K562 (cell line): ENCODE data around the gene RASGRP2. TPM values are rescaled to one million over a fixed set of nuclear protein-coding genes. Genes with fewer than 3 reads are reported as not detected.

Experiments used
- ATAC-seq: fragments of 200-7000 bp; cut with Tn5 transposase; 3 replicates; pipeline ENCODE4 v1.9.1; 2020; ENCODE audit warnings: moderate library complexity
- BruUV-seq: library from RNA; stranded (reverse); fragments of 400-500 nt; replicated peaks from 2 replicates; lab custom pipeline; 2021; lab: Mats Ljungman, UMichigan
- CTCF ChIA-PET: fragments of 300-600 bp; formaldehyde crosslinking; extraction: SDS; loops from one replicate; lab custom pipeline; 2021; ENCODE audit warnings: low intra/inter-chr PET ratio; lab: Yijun Ruan, JAX
- POLR2A ChIA-PET: fragments of 300-600, 350-650 bp; sonication (Branson Sonifier 250); formaldehyde crosslinking; extraction: SDS; loops from one replicate; lab custom pipeline; 2021; ENCODE audit warnings: antibody characterized with exemption, inconsistent platforms; lab: Yijun Ruan, JAX
- DNase-seq, 4 experiments: peaks; one replicate each; pipeline versions ENCODE4 v3.0.0 to v3.0.0-alpha.2; 2011 to 2018; ENCODE audit warnings: low spot score in 3 of 4, mixed read lengths in 3 of 4; ENCODE audit errors: extremely low read depth in 1 of 4
- FAIRE-seq: peaks from 2 replicates; lab custom pipeline; 2011; peaks lifted over from hg19 to GRCh38; lab: Jason Lieb, UNC
- H2AFZ ChIP-seq: 2 replicates; pipeline ENCODE4 v1.6.0; 2011; ENCODE audit warnings: low read depth, low read length, control low read depth, inconsistent platforms
- H3K27ac ChIP-seq: fragments of 200-600 bp; 3 replicates; pipeline ENCODE4 v1.8.0; 2011; ENCODE audit warnings: low read depth, mild to moderate bottlenecking, control low read depth, inconsistent platforms, low read length, moderate library complexity, mixed read lengths; ENCODE audit errors: extremely low read depth
- H3K27me3 ChIP-seq, 2 experiments: fragments of 300-600 bp in 1 of 2; 2 replicates in 1 of 2; 3 replicates in 1 of 2; pipeline versions ENCODE4 v1.6.0 to v1.8.0; 2011; ENCODE audit warnings: inconsistent platforms in 2 of 2, low read length in 2 of 2, mild to moderate bottlenecking in 1 of 2, mixed read lengths in 1 of 2, moderate library complexity in 1 of 2; ENCODE audit not compliant: control insufficient read depth in 2 of 2, insufficient read depth in 2 of 2
- H3K36me3 ChIP-seq: fragments of 300-600 bp; 3 replicates; pipeline ENCODE4 v1.8.0; 2011; ENCODE audit warnings: mild to moderate bottlenecking, low read length, inconsistent platforms; ENCODE audit not compliant: control insufficient read depth, insufficient read depth
- H3K4me1 ChIP-seq, 2 experiments: fragments of 200-600 bp in 1 of 2; replicated peaks in 1 of 2; 2 replicates in 1 of 2; 3 replicates in 1 of 2; pipeline versions ENCODE4 v1.5.1 to v1.8.0; 2011; ENCODE audit warnings: inconsistent platforms in 2 of 2, low read length in 2 of 2, mild to moderate bottlenecking in 1 of 2, mixed read lengths in 1 of 2, moderate library complexity in 1 of 2; ENCODE audit not compliant: control insufficient read depth in 2 of 2, insufficient read depth in 2 of 2
- H3K4me2 ChIP-seq: 2 replicates; pipeline ENCODE4 v1.6.1; 2011; ENCODE audit warnings: low read length, control low read depth, inconsistent platforms, mixed read lengths; ENCODE audit not compliant: insufficient read depth
- H3K4me3 ChIP-seq: fragments of 200-600 bp; sonication (generic), shearing (Covaris generic); 2 replicates; pipeline ENCODE4 v1.5.1; 2016; ENCODE audit warnings: control low read depth, inconsistent platforms
- H3K79me2 ChIP-seq: fragments of 200-600 bp; 3 replicates; pipeline ENCODE4 v1.8.0; 2011; ENCODE audit warnings: low read length, inconsistent platforms; ENCODE audit not compliant: control insufficient read depth, insufficient read depth
- H3K9ac ChIP-seq, 2 experiments: 2 replicates each; pipeline versions ENCODE4 v1.6.0 to v1.6.1; 2011; ENCODE audit warnings: low read depth in 2 of 2, low read length in 2 of 2, control low read depth in 1 of 2, inconsistent platforms in 1 of 2, mild to moderate bottlenecking in 1 of 2, mixed read lengths in 1 of 2; ENCODE audit not compliant: insufficient read depth in 1 of 2
- H3K9me1 ChIP-seq: one replicate; pipeline ENCODE4 v1.6.0; 2011; ENCODE audit warnings: inconsistent platforms, mild to moderate bottlenecking, low read length, moderate library complexity; ENCODE audit not compliant: control insufficient read depth, insufficient read depth
- H3K9me3 ChIP-seq: replicated peaks from 2 replicates; pipeline ENCODE4 v1.5.1; 2011; ENCODE audit warnings: low read depth, low read length, inconsistent platforms; ENCODE audit not compliant: control insufficient read depth, insufficient read depth
- H4K20me1 ChIP-seq: replicated peaks from 2 replicates; pipeline ENCODE4 v1.6.1; 2011; ENCODE audit warnings: low read length, inconsistent platforms, mixed read lengths; ENCODE audit not compliant: control insufficient read depth, insufficient read depth
- BRCA1 ChIP-seq, 2 experiments: fragments of 450-650 bp in 1 of 2; sonication (generic) in 1 of 2; formaldehyde crosslinking in 1 of 2; IDR thresholded peaks; 2 replicates each; pipeline versions ENCODE4 v1.5.0 to v1.6.1; 2017 to 2020; ENCODE audit warnings: mild to moderate bottlenecking in 1 of 2, missing genetic modification reagents in 1 of 2
- MAFF ChIP-seq: IDR thresholded peaks from 2 replicates; pipeline ENCODE4 v1.6.1; 2012; ENCODE audit warnings: low read length, improper control_type of control experiment
- MTA1 ChIP-seq: fragments of 450-650 bp; IDR thresholded peaks from 2 replicates; pipeline ENCODE4 v1.6.1; 2017; ENCODE audit warnings: borderline replicate concordance
- MYC ChIP-seq, 2 experiments: fragments of 250-450 bp in 1 of 2; sonication (Bioruptor Pico) in 1 of 2; IDR thresholded peaks; 2 replicates each; pipeline versions ENCODE4 v1.5.1 to v1.6.1; 2012 to 2021; ENCODE audit warnings: low read depth in 2 of 2, borderline replicate concordance in 1 of 2, improper control_type of control experiment in 1 of 2, low read length in 1 of 2, mild to moderate bottlenecking in 1 of 2, moderate library complexity in 1 of 2
- NFRKB ChIP-seq: fragments of 450-650 bp; IDR thresholded peaks from 2 replicates; pipeline ENCODE4 v1.6.1; 2016; ENCODE audit warnings: low read depth
- TARDBP ChIP-seq: fragments of 450-650 bp; IDR thresholded peaks from 2 replicates; pipeline ENCODE4 v1.6.1; 2016
- TFE3 ChIP-seq: fragments of 450-650 bp; formaldehyde crosslinking; IDR thresholded peaks from 2 replicates; pipeline ENCODE4 v1.4.0; 2020; ENCODE audit warnings: mild to moderate bottlenecking, mixed read lengths
- WGBS: fragments of 100-300 bp; shearing (Covaris generic); methylation state at CpG from one replicate; pipeline ENCODE4 v1.1.6; 2016; ENCODE audit warnings: low coverage, mixed read lengths; ENCODE audit not compliant: insufficient coverage; ENCODE audit errors: missing lambda C conversion rate; 5-methylcytosine and 5-hydroxymethylcytosine counted together
- in situ Hi-C: fragments of 300-500 bp; cut with MboI; formaldehyde crosslinking; loops from 4 replicates; pipeline ENCODE4 v1.15.0; 2018; ENCODE audit warnings: inconsistent platforms, mixed read lengths
- intact Hi-C: fragments of 100-400 bp; cut with micrococcal nuclease; formaldehyde crosslinking; loops from 2 replicates; pipeline ENCODE4 v1.14.2; 2022
- polyA plus RNA-seq, 8 experiments: library from polyadenylated mRNA; depleted of rRNA in 4 of 8; stranded (reverse) in 5 of 8; unstranded in 3 of 8; fragments of >200 nt; fragmentation: Nextera tagmentation in 2 of 8; fragmentation: Illumina TruSeq in 1 of 8; extraction: Ambion mirVana in 2 of 8; extraction: Trizol in 1 of 8; gene quantifications; 2 replicates each; pipeline versions ENCODE4 v1.2.1 to v1.2.3, GENCODE V29; 2011 to 2014; ENCODE audit warnings: inconsistent platforms in 1 of 8, missing spikeins in 1 of 8
- total RNA-seq, 7 experiments: library from RNA; depleted of rRNA in 6 of 7; stranded (reverse); fragments of >200 nt in 6 of 7; fragmentation: Illumina TruSeq in 2 of 7; extraction: Trizol in 2 of 7; gene quantifications; 2 replicates each; pipeline versions ENCODE4 v1.2.1 to v1.2.3, GENCODE V29; 2011 to 2021; ENCODE audit warnings: low replicate concordance in 1 of 7
- TF ChIP-seq, protein P1 (sequence below), 2 experiments: fragments of 450-650 bp in 1 of 2; sonication (generic) in 1 of 2; formaldehyde crosslinking in 1 of 2; IDR thresholded peaks; 2 replicates each; pipeline versions ENCODE4 v1.7.1 to v1.9.0; 2016 to 2022; ENCODE audit warnings: inconsistent platforms in 1 of 2, mild to moderate bottlenecking in 1 of 2, missing genetic modification reagents in 1 of 2

Gene RASGRP2
- total and polyA plus RNA-seq, 9 of the 15 experiments (the other 6 are each of a cell fraction or from before 2014, with no cell fraction given), result 0.87 to 22.7 (median 5.5) TPM

DNA sequence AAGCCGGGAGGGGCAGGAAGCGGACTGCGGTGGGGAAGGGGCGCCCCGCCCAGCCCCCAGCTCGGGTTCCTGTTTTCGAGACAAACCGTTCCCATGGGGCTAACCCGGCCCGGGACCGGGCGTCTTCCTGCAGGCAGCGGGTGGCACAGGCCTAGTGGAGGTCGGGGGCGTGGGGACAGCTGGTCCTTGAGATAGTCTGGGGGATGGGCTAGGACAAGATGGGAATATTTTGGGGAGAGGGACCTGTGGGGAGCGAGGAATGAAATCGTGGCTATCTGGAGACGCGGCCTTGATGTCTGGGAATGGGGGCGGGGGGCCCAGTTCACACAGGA, 1.2 kb upstream of the RASGRP2 start:
- ChIA-PET CTCF (no interaction called here), POLR2A (interaction anchor here (0.5 to 1.3 kb wide), 3 partner anchors 14 to 1717 kb away, joined by 3 to 5 read pairs (median 3); partner anchors contain the start of genes EHD1 and PYGM)
- in situ Hi-C loops (no loop called here), intact Hi-C loops (no loop called here)
- Histone ChIP-seq H2AFZ (peak overlapping the region; percentile 85), H3K4me2 (peak overlapping the region; percentile 77), H3K79me2 (no peaks in the 10 kb centered on the region), H3K4me3 (peak overlapping the region; percentile 47), H3K27ac (peak overlapping the region; percentile 73), H3K36me3 (no peaks in the 10 kb centered on the region), H3K27me3 (no peaks in the 10 kb centered on the region; a peak in 1 of 5 replicates), H4K20me1 (no peaks in the 10 kb centered on the region; the same call in 1 of the 2 replicates), H3K9ac (peak overlapping the region; percentile 61 to 89), H3K9me1 (no peaks in the 10 kb centered on the region), H3K9me3 (no peaks in the 10 kb centered on the region), H3K4me1 (peaks cover 12 to 61% of the 10 kb centered on the region in 2 experiments; a peak in 3 of 5 replicates)
- 2% methylated on average over 20 of the region's 20 CpGs for WGBS
- no peak for ATAC-seq
- no peak for FAIRE-seq
- no TSS peak for BruUV-seq
- DNase-seq, result peak in 1 of 4 experiments; percentile 58
- TF ChIP-seq TFE3 (CRISPR knock-in tag) (no peak), TARDBP (no peak), NFRKB (peak; percentile 64; the same call in 1 of the 2 replicates), MTA1 (no peak), MAFF (no peak), MYC (IDR thresholded peaks at IDR 0.05; ENCODE audit: low read depth, low read length) (0 out of 2 replicates have a peak, but pooled peaks have one; percentile 21), MYC (CRISPR knock-in tag; IDR thresholded peaks at IDR 0.05; ENCODE audit: borderline replicate concordance, low read depth) (no peak), BRCA1 (IDR thresholded peaks at IDR 0.05) (no peak), BRCA1 (CRISPR knock-in tag; IDR thresholded peaks at IDR 0.05) (no peak)
- TF ChIP-seq, protein P1, sequence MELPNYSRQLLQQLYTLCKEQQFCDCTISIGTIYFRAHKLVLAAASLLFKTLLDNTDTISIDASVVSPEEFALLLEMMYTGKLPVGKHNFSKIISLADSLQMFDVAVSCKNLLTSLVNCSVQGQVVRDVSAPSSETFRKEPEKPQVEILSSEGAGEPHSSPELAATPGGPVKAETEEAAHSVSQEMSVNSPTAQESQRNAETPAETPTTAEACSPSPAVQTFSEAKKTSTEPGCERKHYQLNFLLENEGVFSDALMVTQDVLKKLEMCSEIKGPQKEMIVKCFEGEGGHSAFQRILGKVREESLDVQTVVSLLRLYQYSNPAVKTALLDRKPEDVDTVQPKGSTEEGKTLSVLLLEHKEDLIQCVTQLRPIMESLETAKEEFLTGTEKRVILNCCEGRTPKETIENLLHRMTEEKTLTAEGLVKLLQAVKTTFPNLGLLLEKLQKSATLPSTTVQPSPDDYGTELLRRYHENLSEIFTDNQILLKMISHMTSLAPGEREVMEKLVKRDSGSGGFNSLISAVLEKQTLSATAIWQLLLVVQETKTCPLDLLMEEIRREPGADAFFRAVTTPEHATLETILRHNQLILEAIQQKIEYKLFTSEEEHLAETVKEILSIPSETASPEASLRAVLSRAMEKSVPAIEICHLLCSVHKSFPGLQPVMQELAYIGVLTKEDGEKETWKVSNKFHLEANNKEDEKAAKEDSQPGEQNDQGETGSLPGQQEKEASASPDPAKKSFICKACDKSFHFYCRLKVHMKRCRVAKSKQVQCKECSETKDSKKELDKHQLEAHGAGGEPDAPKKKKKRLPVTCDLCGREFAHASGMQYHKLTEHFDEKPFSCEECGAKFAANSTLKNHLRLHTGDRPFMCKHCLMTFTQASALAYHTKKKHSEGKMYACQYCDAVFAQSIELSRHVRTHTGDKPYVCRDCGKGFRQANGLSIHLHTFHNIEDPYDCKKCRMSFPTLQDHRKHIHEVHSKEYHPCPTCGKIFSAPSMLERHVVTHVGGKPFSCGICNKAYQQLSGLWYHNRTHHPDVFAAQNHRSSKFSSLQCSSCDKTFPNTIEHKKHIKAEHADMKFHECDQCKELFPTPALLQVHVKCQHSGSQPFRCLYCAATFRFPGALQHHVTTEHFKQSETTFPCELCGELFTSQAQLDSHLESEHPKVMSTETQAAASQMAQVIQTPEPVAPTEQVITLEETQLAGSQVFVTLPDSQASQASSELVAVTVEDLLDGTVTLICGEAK (IDR thresholded peaks at IDR 0.05), result 0 out of 2 replicates have a peak, but pooled peaks have one; percentile 37
- TF ChIP-seq, protein P1 (CRISPR knock-in tag; IDR thresholded peaks at IDR 0.05), result no peak
